Mesodermal cell (in vitro differentiated cells): ENCODE data around the gene NIBAN1.
"Not testable (repeated sequence)": the region's sequence is repeated elsewhere in the genome, so short reads cannot be mapped to it uniquely, and the experiment has no call there.

ENCODE experiments used
- H3K27ac ChIP-seq: 2 replicates; pipeline ENCODE4 v1.7.0; 2013; ENCODE audit warnings: mild to moderate bottlenecking, low read depth, low read length, moderate library complexity; ENCODE audit not compliant: severe bottlenecking
- H3K36me3 ChIP-seq: 2 replicates; pipeline ENCODE4 v1.7.1; 2013; ENCODE audit warnings: mild to moderate bottlenecking, low read length, moderate library complexity; ENCODE audit not compliant: control insufficient read depth, insufficient read depth
- H3K4me1 ChIP-seq: one replicate; pipeline ENCODE4 v1.7.1; 2013; ENCODE audit warnings: mild to moderate bottlenecking, low read length; ENCODE audit not compliant: insufficient read depth, control insufficient read depth, poor library complexity, severe bottlenecking
- H3K4me3 ChIP-seq: 2 replicates; pipeline ENCODE4 v1.7.0; 2013; ENCODE audit warnings: low read length, control low read depth, mild to moderate bottlenecking; ENCODE audit not compliant: insufficient read depth, poor library complexity, severe bottlenecking; ENCODE audit errors: extremely low read depth
- H3K9me3 ChIP-seq: 2 replicates; pipeline ENCODE4 v1.7.1; 2013; ENCODE audit warnings: mild to moderate bottlenecking, low read length, moderate library complexity; ENCODE audit not compliant: control insufficient read depth
- WGBS, 2 experiments: methylation state at CpG; one replicate each; pipeline ENCODE4 v1.1.5; 2013; ENCODE audit warnings: missing lambda C conversion rate in 2 of 2; ENCODE audit not compliant: insufficient coverage in 2 of 2; 5-methylcytosine and 5-hydroxymethylcytosine counted together

Gene NIBAN1

DNA sequence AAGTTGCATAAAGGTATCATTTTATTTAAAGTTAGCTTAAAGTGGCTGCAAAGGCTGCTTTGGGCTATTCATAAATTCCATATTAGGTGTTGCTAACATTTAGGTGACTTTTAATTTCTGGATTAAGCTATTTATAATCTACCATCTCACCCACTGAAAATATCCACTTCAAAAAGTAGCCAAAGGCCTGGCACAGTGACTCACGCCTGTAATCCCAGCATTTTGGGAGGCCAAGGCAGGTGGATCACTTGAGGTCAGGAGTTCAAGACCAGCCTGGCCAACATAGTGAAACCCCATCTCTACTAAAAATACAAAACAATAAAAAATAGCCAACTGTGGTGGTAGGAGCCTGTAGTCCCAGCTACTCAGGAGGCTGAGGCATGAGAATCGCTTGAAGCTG, 16.4 kb downstream of the NIBAN1 start:
- not testable (repeated sequence) for H3K36me3 ChIP-seq, H3K4me3 ChIP-seq, H3K27ac ChIP-seq, H3K9me3 ChIP-seq
- WGBS, 2 experiments, result no CpG with 5 or more reads among the region's 2 CpGs
- H3K4me1 ChIP-seq, result peaks cover 13% of the 10 kb centered on the region

DNA sequence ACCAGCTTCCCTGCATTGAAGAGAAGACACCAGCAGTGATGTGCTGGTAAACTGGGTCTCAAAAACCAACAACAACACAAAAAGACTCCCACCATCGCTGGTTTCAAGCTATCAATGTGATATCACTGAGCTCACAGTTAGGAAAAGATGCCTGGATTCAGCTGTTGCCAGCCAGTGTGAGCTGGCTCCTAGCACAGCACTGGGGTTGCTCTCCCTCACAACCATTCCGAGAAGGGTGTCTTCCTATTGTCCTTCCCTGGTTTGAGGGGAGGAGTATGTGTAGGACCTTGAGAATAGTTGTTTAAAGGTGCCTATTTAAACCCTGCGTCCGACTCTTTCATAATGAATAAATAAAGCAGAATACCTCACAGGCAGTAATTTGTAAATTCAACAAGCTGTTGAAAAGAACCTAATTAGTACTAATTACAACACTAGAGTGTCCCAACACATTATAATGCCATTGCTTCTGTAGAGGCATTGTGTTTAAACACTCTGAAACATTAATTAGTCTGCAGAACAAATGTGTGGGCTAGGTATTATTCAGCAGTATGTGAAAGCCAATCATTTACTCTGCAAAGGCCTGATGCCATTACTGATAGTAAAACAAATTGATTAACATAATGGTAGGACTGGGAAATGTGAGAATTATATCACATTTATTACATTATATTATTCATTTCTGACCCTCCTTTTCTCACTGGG, 17.2 kb downstream of the NIBAN1 start:
- Histone ChIP-seq H3K4me3 (no peak overlapping the region), H3K27ac (no peak overlapping the region), H3K36me3 (no peaks in the 10 kb centered on the region), H3K4me1 (peaks cover 13% of the 10 kb centered on the region), H3K9me3 (no peaks in the 10 kb centered on the region)
- 67% methylated on average over 1 of the region's 4 CpGs; no CpG with 5 or more reads in 1 of the 2 experiments for WGBS, 2 experiments

DNA sequence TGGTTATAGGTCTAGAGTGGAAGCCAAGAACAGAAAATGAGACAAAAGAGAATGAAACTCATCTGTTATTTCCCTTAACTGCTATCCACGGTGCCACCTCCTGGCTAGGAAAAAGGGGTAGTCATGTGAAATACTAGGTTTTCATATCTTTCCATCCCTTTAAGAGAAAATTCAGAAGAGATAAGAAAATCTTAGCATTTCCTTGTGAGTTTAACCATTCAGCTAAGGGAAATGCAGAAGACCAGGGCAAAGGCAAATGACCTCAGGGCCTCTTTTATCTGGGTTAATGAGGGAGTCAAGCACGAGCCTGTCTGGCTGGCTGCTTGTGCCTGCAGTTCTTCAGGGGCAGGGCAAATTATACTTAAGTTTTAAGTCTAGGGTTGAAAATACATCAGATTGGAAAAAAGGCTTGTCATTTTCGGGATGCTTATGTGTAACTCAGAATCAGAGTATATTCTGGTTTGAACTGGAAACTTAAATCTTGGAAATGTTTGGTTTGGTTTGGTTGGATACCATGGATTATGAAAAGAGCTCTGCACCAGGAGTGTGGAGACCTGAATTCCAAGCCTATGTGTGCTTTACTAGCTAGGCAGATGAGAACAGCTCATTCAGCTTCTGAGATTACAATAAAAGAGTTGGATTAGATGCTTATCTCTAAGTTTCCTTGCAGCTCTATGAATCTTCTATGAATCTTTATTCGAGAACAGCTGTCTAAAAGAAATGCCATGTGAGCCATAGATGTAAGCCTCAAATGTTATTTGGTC, 19.9 kb downstream of the NIBAN1 start:
- Histone ChIP-seq H3K36me3 (no peaks in the 10 kb centered on the region), H3K4me3 (no peak overlapping the region), H3K27ac (peak overlapping the region; percentile 55), H3K9me3 (no peaks in the 10 kb centered on the region), H3K4me1 (peaks cover 13% of the 10 kb centered on the region)
- 50 to 68% methylated on average over 2 of the region's 4 CpGs for WGBS, 2 experiments

DNA sequence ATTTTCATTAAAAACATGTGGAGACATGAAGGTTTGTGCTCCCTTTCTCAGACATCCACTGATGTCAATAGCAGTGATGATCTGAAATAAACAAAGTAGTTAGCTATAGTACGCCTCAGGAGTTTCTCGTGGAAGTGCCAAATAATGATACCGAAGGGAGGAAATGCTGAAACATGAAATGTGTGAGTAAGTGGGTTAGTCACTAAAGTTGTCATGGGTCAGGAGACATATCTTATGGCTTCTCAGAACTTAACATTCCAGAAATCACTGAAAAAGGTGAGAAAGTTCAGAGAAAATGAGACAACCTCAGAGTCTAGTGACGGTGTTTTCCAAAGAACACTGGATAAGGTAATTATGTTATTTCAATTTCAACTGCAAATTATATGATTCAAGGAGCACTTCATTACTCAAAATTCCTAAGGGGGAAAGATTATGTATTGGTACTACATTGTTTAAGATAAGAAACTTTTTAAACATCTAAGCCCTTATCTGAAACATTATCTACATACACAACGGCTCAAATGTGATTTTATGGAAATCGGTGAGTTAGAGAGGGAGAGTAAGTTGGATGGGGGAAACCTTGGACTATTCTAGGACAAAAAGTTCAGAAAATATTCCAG, 20.6 kb downstream of the NIBAN1 start:
- WGBS, 2 experiments, result 50 to 67% methylated on average over 2 to 3 of the region's 6 CpGs

DNA sequence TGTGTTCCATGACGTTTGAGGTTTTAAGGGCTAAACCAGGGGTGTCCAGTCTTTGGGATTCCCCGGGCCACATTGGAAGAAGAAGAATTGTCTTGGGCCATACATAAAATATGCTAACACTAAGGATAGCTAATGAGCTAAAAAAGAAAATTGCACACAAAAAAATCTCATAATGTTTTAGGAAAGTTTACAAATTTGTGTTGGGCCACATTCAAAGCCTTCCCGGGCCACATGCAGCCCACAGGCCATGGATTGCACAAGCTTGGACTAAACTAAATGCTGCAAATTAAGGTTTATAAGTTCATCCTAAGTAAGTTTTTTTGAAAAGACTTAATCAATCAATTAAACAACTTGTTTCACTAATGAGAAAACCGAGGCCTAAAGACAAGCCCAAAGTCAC, 21.9 kb downstream of the NIBAN1 start:
- H3K4me3 ChIP-seq, result no peak overlapping the region
- 87 to 100% methylated on average over 1 to 3 of the region's 4 CpGs for WGBS, 2 experiments
- H3K4me1 ChIP-seq, result peaks cover 13% of the 10 kb centered on the region
- H3K9me3 ChIP-seq, result no peaks in the 10 kb centered on the region
- no peaks in the 10 kb centered on the region for H3K36me3 ChIP-seq
- no peak overlapping the region for H3K27ac ChIP-seq

More for the DNA sequence above, 20.6 kb downstream of the NIBAN1 start:
- Histone ChIP-seq H3K36me3 (no peaks in the 10 kb centered on the region), H3K4me1 (peaks cover 13% of the 10 kb centered on the region), H3K27ac (peak overlapping the region; percentile 55), H3K4me3 (no peak overlapping the region), H3K9me3 (no peaks in the 10 kb centered on the region)

DNA sequence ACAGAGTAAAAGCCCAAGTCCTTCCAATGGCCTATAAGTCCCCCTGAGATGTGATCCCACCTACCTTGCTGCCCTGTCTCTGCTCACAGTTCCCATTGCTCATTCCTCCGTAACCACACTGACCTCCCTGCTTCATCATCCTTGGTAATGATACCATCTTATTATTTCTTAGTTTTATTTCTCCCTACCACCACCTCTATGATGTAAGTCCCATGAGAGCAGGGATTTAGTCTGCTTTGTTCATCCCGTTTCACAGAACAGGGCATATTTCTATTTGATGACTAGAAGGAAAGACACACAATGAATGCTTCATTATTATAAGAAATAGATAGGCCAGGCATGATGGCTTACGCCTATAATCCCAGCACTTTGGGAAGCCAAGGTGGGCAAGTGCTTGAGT, 22.5 kb downstream of the NIBAN1 start:
- H3K9me3 ChIP-seq, result no peaks in the 10 kb centered on the region
- H3K36me3 ChIP-seq, result no peaks in the 10 kb centered on the region
- H3K27ac ChIP-seq, result no peak overlapping the region
- WGBS, 2 experiments, result 93 to 100% methylated on average over 2 of the region's 3 CpGs
- peaks cover 13% of the 10 kb centered on the region for H3K4me1 ChIP-seq
- no peak overlapping the region for H3K4me3 ChIP-seq

DNA sequence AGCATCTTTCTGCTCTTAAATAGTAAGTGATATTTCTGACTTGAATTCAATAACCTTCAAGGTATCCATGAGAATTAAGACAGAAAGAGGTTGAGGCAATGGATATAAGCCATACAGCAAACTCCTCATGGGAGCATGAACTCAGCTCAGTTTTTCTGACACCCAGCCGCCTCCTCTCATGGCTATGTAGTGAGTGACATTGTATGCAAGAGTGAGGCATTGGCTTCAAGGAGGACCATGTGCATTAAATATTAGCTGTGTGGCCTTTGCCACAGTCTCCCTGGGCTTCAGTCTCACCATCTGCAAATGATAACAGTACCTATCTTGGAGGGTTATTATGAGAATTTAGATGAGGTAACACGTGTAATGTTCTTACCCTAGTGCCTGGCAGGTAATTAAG, 23.4 kb downstream of the NIBAN1 start:
- Histone ChIP-seq H3K4me3 (no peak overlapping the region), H3K27ac (no peak overlapping the region), H3K4me1 (peaks cover 13% of the 10 kb centered on the region), H3K36me3 (no peaks in the 10 kb centered on the region), H3K9me3 (no peaks in the 10 kb centered on the region)
- 75 to 81% methylated on average over 1 to 2 of the region's 2 CpGs for WGBS, 2 experiments

DNA sequence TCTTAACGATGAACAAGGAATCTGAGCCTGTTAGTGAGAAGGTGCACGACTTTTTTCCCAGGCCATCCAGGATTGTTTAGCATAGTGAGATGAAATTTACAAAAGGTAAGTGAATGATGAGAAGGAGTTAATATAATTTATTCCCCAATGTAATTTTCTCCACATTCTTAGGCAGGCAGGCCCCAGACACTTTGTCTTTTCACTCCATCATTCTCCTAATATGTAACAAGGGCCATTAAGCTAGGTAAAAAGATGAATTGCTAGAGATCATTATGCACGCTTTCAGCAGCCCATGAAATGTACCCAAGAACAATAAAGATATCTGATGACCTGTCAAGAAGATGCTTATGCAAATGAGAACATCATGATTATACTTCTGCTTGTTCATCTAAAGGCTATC, 24.1 kb downstream of the NIBAN1 start:
- peaks cover 13% of the 10 kb centered on the region for H3K4me1 ChIP-seq
- H3K27ac ChIP-seq, result no peak overlapping the region
- 100% methylated on average over 1 of the region's 3 CpGs; no CpG with 5 or more reads in 1 of the 2 experiments for WGBS, 2 experiments
- H3K9me3 ChIP-seq, result no peaks in the 10 kb centered on the region
- no peaks in the 10 kb centered on the region for H3K36me3 ChIP-seq
- no peak overlapping the region for H3K4me3 ChIP-seq

DNA sequence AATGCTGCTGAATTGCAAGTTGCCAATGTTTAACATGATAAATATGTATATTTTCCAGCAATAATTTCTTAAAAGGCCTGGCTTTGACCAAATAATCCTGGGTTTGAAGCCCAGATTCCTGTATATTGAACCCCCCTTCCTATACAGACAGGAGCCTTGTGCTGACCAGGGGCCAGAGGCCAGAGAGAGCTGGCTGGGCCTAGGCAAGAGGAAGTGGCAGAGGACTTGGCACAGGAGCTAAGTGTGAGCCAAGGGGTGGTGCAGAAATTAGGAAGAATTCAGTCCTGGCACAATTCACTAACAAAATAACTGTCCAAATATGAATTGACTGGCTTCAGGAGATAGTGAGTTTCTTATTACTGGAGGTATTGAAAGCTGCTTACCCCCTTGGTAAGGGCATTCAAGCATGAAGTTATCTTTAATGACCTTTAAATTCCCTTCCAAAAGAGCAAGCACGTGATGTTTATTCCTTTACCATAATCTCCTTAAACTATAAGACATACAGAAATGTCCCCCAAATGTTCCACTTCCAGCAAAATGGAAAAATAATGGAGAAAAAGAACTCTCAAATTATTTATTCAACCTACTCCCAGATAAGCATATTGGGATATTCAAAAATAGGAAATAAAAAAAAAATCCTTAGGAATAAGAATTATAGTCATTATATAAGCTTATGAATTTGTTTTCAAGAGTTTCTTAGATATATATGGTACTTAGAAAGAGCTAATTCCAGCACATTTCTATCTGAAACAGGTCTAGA, 26.6 kb downstream of the NIBAN1 start:
- Histone ChIP-seq H3K27ac (no peak overlapping the region), H3K4me1 (no peaks in the 10 kb centered on the region), H3K4me3 (no peak overlapping the region), H3K9me3 (no peaks in the 10 kb centered on the region), H3K36me3 (no peaks in the 10 kb centered on the region)
- WGBS, 2 experiments, result no CpG with 5 or more reads among the region's 1 CpG

DNA sequence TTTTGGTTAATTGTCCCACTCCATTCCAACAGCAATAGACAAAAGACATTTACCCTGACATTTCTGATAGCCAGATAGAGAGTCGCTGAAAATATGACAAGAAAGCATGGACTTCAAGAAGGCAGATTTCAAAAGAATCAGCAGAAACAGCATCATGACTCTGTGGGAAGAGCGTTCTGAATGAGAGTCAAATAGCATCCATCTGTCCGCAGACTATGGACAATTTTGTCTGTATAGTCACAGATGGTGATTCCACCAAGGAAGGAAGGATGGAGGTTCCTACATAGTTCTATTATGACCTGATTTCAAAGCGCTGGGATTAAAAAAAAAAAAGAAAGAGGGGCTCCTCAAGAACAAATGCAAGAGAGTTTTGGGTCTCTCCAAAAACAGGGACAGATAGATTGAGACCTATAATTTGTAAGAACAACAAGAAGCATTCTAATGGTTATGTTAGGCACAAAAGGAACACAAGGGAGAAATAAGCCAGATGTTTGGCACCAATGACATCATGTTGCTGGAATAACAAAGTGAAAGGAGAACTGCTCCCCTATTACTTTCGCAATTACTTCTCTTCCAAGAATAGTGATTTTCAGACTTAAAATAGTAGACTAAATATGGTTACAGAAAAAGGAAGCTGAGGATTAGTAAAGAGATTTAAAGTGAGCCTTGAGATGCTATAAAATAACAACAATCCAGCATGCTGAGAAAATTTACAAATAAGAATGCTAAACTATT, 28.5 kb downstream of the NIBAN1 start:
- Histone ChIP-seq H3K4me3 (no peak overlapping the region), H3K4me1 (no peaks in the 10 kb centered on the region), H3K9me3 (no peaks in the 10 kb centered on the region), H3K36me3 (no peaks in the 10 kb centered on the region), H3K27ac (no peak overlapping the region)
- 92 to 93% methylated on average over 3 to 4 of the region's 5 CpGs for WGBS, 2 experiments
